IMR-90 (cell line): ENCODE data around the gene NKAIN2. TPM values are rescaled to one million over a fixed set of nuclear protein-coding genes. Genes with fewer than 3 reads are reported as not detected.

Experiments used
- ATAC-seq: fragments of 200-7000 bp; cut with Tn5 transposase; 2 replicates; pipeline ENCODE4 v1.9.1; 2020; ENCODE audit warnings: low read depth, mild to moderate bottlenecking, moderate library complexity
- BruUV-seq: library from RNA; stranded (reverse); fragments of 400-500 nt; replicated peaks from 2 replicates; lab custom pipeline; 2021; lab: Mats Ljungman, UMichigan
- CTCF ChIA-PET: fragments of 300-600 bp; formaldehyde crosslinking; extraction: SDS; loops from one replicate; lab custom pipeline; 2021; ENCODE audit warnings: antibody characterized with exemption; lab: Yijun Ruan, JAX
- POLR2A ChIA-PET: fragments of 300-600 bp; sonication (Branson Sonifier 250); formaldehyde crosslinking; loops from one replicate; lab custom pipeline; 2022; ENCODE audit warnings: antibody characterized with exemption; ENCODE audit not compliant: unreplicated experiment; lab: Charles Lee
- DNase-seq: peaks from one replicate; pipeline ENCODE4 v3.0.0; 2013
- H2AFZ ChIP-seq: replicated peaks from 2 replicates; pipeline ENCODE3; 2013; ENCODE audit warnings: low read length, mild to moderate bottlenecking; ENCODE audit not compliant: poor library complexity
- H2AK5ac ChIP-seq: 2 replicates; pipeline ENCODE4 v1.6.1; 2013; ENCODE audit warnings: low read depth, low read length, inconsistent platforms
- H2AK9ac ChIP-seq: replicated peaks from 2 replicates; pipeline ENCODE3; 2013; ENCODE audit warnings: mild to moderate bottlenecking, low read depth, low read length, moderate library complexity; ENCODE audit not compliant: poor library complexity
- H2BK120ac ChIP-seq: 2 replicates; pipeline ENCODE4 v1.6.1; 2013; ENCODE audit warnings: low read depth, low read length, inconsistent platforms
- H2BK15ac ChIP-seq: 3 replicates; pipeline ENCODE4 v1.6.1; 2013; ENCODE audit warnings: low read depth, low read length, inconsistent platforms
- H2BK20ac ChIP-seq: 2 replicates; pipeline ENCODE4 v1.6.1; 2013; ENCODE audit warnings: low read depth, mild to moderate bottlenecking, inconsistent platforms, low read length, moderate library complexity
- H2BK5ac ChIP-seq: 2 replicates; pipeline ENCODE4 v1.6.1; 2013; ENCODE audit warnings: mild to moderate bottlenecking, low read depth, low read length, inconsistent platforms; ENCODE audit not compliant: poor library complexity, severe bottlenecking
- H3K14ac ChIP-seq: replicated peaks from 2 replicates; pipeline ENCODE4 v1.6.1; 2013; ENCODE audit warnings: low read depth, low read length, inconsistent platforms
- H3K18ac ChIP-seq: 2 replicates; pipeline ENCODE4 v1.6.1; 2013; ENCODE audit warnings: low read depth, low read length, control low read depth
- H3K23ac ChIP-seq: 2 replicates; pipeline ENCODE4 v1.6.1; 2013; ENCODE audit warnings: low read depth, low read length, inconsistent platforms
- H3K27ac ChIP-seq: 2 replicates; pipeline ENCODE4 v1.5.1; 2013; ENCODE audit warnings: mild to moderate bottlenecking, control low read depth, low read length; ENCODE audit not compliant: insufficient read depth
- H3K27me3 ChIP-seq: 2 replicates; pipeline ENCODE4 v1.6.1; 2013; ENCODE audit warnings: low read length; ENCODE audit not compliant: control insufficient read depth, insufficient read depth
- H3K36me3 ChIP-seq: 2 replicates; pipeline ENCODE4 v1.6.1; 2013; ENCODE audit warnings: low read length, mixed read lengths; ENCODE audit not compliant: control insufficient read depth, insufficient read depth
- H3K4ac ChIP-seq: 2 replicates; pipeline ENCODE4 v1.6.1; 2013; ENCODE audit warnings: low read depth, low read length, inconsistent platforms
- H3K4me1 ChIP-seq: 2 replicates; pipeline ENCODE4 v1.6.1; 2013; ENCODE audit warnings: low read length, mixed read lengths; ENCODE audit not compliant: control insufficient read depth, insufficient read depth
- H3K4me2 ChIP-seq: 2 replicates; pipeline ENCODE4 v1.6.1; 2013; ENCODE audit warnings: low read depth, mild to moderate bottlenecking, control low read depth, low read length, moderate library complexity
- H3K4me3 ChIP-seq: 2 replicates; pipeline ENCODE4 v1.5.1; 2013; ENCODE audit warnings: low read depth, mild to moderate bottlenecking, control low read depth, low read length, moderate library complexity; ENCODE audit not compliant: insufficient read depth
- H3K56ac ChIP-seq: 2 replicates; pipeline ENCODE4 v1.6.1; 2013; ENCODE audit warnings: low read length, inconsistent platforms; ENCODE audit not compliant: insufficient read depth; ENCODE audit errors: extremely low read depth
- H3K79me1 ChIP-seq, 2 experiments: 2 replicates each; pipeline ENCODE4 v1.6.1; 2013; ENCODE audit warnings: low read length in 2 of 2, inconsistent platforms in 1 of 2, low read depth in 1 of 2
- H3K9ac ChIP-seq: 2 replicates; pipeline ENCODE4 v1.6.1; 2013; ENCODE audit warnings: low read depth, low read length, control low read depth
- H3K9me1 ChIP-seq: 2 replicates; pipeline ENCODE4 v1.6.1; 2013; ENCODE audit warnings: low read length, inconsistent platforms; ENCODE audit not compliant: insufficient read depth
- H3K9me3 ChIP-seq: 2 replicates; pipeline ENCODE4 v1.6.1; 2013; ENCODE audit warnings: low read length; ENCODE audit not compliant: control insufficient read depth, insufficient read depth
- H4K20me1 ChIP-seq: 2 replicates; pipeline ENCODE4 v1.6.1; 2013; ENCODE audit warnings: low read length, inconsistent platforms; ENCODE audit not compliant: insufficient read depth
- H4K5ac ChIP-seq: 2 replicates; pipeline ENCODE4 v1.6.1; 2013; ENCODE audit warnings: mild to moderate bottlenecking, low read depth, low read length, control low read depth
- H4K8ac ChIP-seq, 2 experiments: 2 replicates each; pipeline ENCODE4 v1.6.1; 2013; ENCODE audit warnings: low read depth in 2 of 2, low read length in 2 of 2, control low read depth in 1 of 2, inconsistent platforms in 1 of 2
- H4K91ac ChIP-seq: 2 replicates; pipeline ENCODE4 v1.6.1; 2013; ENCODE audit warnings: low read depth, low read length, inconsistent platforms; ENCODE audit not compliant: insufficient read depth
- CEBPB ChIP-seq: IDR thresholded peaks from 2 replicates; pipeline ENCODE4 v1.6.1; 2012; ENCODE audit warnings: low read depth, low read length, improper control_type of control experiment
- FOS ChIP-seq: fragments of 150-350 bp; IDR thresholded peaks from 2 replicates; pipeline ENCODE4 v1.6.1; 2016; ENCODE audit warnings: low read depth, low read length
- NFE2L2 ChIP-seq: fragments of 150-350 bp; IDR thresholded peaks from 2 replicates; pipeline ENCODE4 v1.6.1; 2016; ENCODE audit warnings: low read depth, mild to moderate bottlenecking, low read length
- SMC3 ChIP-seq: fragments of 150-350 bp; IDR thresholded peaks from 2 replicates; pipeline ENCODE4 v1.6.1; 2016; ENCODE audit warnings: low read depth, mild to moderate bottlenecking, antibody characterized with exemption, low read length, moderate library complexity
- USF2 ChIP-seq: fragments of 150-350 bp; IDR thresholded peaks from 2 replicates; pipeline ENCODE4 v1.6.1; 2017; ENCODE audit warnings: mild to moderate bottlenecking, antibody characterized with exemption, low read length, low read depth
- WGBS, 2 experiments: methylation state at CpG; one replicate each; pipeline versions ENCODE4 v1.1.5 to v1.1.7; 2013; ENCODE audit warnings: missing lambda C conversion rate in 2 of 2; ENCODE audit not compliant: insufficient read length in 1 of 2; ENCODE audit errors: extremely low coverage in 2 of 2; 5-methylcytosine and 5-hydroxymethylcytosine counted together
- dilution Hi-C: fragments of 300-500 bp; cut with HindIII; formaldehyde crosslinking; loops from one replicate; pipeline ENCODE4 v1.14.3; 2018; ENCODE audit warnings: low sequenced_read_pairs; ENCODE audit not compliant: unreplicated experiment
- in situ Hi-C: fragments of 300-500 bp; cut with MboI; formaldehyde crosslinking; loops from 3 replicates; pipeline ENCODE4 v1.14.3; 2019; ENCODE audit warnings: low sequenced_read_pairs, inconsistent platforms, mixed read lengths
- intact Hi-C: fragments of 100-400 bp; cut with micrococcal nuclease; formaldehyde crosslinking; loops from 2 replicates; pipeline ENCODE4 v1.10.0; 2022
- polyA plus RNA-seq, 3 experiments: library from polyadenylated mRNA; depleted of rRNA; stranded (reverse); fragments of >200 nt; gene quantifications; 2 replicates each; pipeline ENCODE4 v1.2.3, GENCODE V29; 2012; ENCODE audit warnings: low replicate concordance in 1 of 3
- total RNA-seq: library from RNA; depleted of rRNA; stranded (reverse); fragments of >200 nt; gene quantifications from 2 replicates; pipeline ENCODE4 v1.2.3, GENCODE V29; 2012

NKAIN2 gene
- total and polyA plus RNA-seq, 2 of the 4 experiments (the other 2 are of a cell fraction), result not detected

DNA sequence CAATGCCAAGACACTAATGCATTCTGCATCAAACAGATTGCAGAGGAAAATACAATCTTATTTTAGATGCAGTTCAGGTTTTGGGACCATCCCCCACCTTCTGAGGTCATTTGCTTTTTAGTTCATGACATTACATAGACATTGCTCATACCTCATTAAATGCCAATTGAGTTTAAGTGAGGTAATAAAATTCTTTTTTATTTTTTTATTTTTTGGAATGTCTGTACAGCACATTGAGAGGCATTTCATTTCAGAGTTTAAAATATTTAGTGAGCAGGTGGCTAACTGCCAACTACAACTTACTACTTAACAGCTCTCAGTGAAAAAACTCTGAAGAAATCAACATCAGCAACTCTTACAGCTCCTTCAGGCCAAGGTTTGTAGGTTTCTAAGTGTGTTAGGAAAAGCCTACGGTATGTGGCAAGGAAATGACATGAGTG is 676.3 kb downstream of the NKAIN2 start:
- H3K56ac ChIP-seq, result no peak overlapping the region
- no peak overlapping the region for H4K5ac ChIP-seq
- no peak overlapping the region for H3K27ac ChIP-seq
- no peaks in the 10 kb centered on the region for H3K36me3 ChIP-seq
- H4K20me1 ChIP-seq, result no peaks in the 10 kb centered on the region
- H2AK5ac ChIP-seq, result no peak overlapping the region
- H2BK20ac ChIP-seq, result no peak overlapping the region
- dilution Hi-C loops (no loop called here), intact Hi-C loops (no loop called here), in situ Hi-C loops (no loop called here)
- WGBS, 2 experiments, result no CpG with 5 or more reads among the region's 1 CpG
- no peak overlapping the region for H3K4me3 ChIP-seq
- no peaks in the 10 kb centered on the region for H3K27me3 ChIP-seq
- H4K91ac ChIP-seq, result no peak overlapping the region
- H3K4me2 ChIP-seq, result no peak overlapping the region
- H3K4me1 ChIP-seq, result no peaks in the 10 kb centered on the region
- H3K9me3 ChIP-seq, result no peaks in the 10 kb centered on the region
- ATAC-seq (no peak), DNase-seq (no peak)
- no peak overlapping the region for H3K23ac ChIP-seq
- H2BK120ac ChIP-seq, result no peak overlapping the region
- CTCF ChIA-PET, result no interaction called here
- H3K4ac ChIP-seq, result no peak overlapping the region
- H2BK5ac ChIP-seq, result no peak overlapping the region
- H3K9ac ChIP-seq, result no peak overlapping the region
- H3K9me1 ChIP-seq, result no peaks in the 10 kb centered on the region
- H2AFZ ChIP-seq, result no peak overlapping the region
- no peak overlapping the region for H3K14ac ChIP-seq
- H3K18ac ChIP-seq, result no peak overlapping the region
- no TSS peak for BruUV-seq
- H3K79me1 ChIP-seq, result no peaks in the 10 kb centered on the region
- H2AK9ac ChIP-seq, result no peak overlapping the region
- no peak overlapping the region for H2BK15ac ChIP-seq
- no peak for TF ChIP-seq SMC3
- TF ChIP-seq FOS, result no peak
- TF ChIP-seq USF2, result no peak
- no peak for TF ChIP-seq CEBPB
- TF ChIP-seq NFE2L2, result no peak
- H4K8ac ChIP-seq, result no peak overlapping the region
- POLR2A ChIA-PET, result no interaction called here
